ENCODE data around the gene XKR7.

Gene XKR7

DNA sequence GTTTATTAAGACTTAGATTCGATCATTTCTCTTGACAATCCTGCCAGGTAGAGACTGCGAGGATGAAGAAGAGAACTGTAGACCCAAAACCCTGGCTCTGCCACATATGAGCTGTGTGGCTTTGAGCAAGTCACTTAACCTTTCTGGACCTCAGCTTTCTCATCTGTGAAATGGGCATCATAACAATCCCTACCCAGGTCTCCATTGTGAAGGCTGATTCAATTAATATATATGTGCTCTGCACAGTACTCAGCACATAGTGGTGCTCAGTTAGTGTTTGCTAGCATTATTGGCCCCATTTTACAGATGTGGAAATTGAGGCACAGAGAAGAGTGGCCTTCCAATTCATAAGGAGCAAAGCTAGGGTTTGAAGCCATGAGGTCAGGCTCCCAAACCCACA, 7.9 kb downstream of the XKR7 start:
- no peak for DNase-seq (ENCODE audit: low read depth in 4 of 4, low spot score in 1 of 4)

DNA sequence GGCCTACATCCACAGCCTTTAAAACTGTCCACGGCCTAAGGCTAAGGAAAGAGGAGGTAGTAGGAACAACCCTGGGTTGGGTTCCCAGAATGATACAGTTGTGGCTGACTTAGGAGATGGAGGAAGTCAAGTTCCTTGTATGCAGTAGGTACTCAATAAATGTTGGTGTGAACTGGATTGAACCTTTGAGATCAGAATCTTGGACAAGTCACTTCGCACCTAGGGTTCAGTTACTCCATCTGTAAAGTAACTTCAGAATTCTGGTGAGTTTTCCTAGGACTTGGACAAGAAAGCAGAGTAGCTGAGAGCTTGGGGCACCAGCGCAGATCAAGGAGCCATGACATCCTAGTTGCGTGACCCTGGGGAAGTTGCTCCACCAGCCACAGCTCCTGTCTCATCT, 9.1 kb downstream of the XKR7 start:
- DNase-seq (ENCODE audit: low read depth in 4 of 4, low spot score in 1 of 4): no peak

DNA sequence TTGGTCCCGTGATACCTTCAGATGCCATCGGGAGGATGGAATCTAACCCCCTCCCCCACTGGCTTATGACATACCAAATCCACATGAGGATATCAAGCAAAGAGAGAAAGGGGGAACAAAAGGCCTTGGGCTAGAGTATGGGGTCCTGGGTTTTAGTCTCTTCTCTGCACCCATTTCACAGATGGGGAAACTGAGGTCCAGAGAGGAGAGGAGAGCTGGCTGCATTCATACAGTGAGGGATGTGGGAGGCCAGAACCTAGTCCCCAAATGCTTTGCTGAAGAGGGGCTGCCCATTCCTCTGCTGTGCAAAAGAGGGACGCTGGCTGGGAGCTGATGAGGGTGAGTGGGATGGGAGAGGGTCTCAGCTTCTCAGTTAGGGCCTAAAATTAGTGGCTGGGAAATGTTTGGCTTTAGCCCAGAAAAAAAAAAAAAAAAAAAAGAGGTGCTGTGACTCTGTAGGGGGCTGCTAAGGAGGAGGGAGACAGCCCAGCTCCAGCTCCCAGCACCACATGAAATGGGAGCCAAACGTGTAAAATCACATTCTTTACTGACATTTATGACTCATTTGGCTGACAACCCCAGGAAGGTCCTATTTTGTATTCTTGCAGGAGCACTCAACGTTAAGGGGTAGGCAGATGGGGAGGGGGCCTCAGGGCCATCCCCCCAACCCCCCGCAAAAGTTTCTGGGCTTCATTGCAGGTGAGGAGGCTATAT, 11.9 kb downstream of the XKR7 start:
- DNase-seq (ENCODE audit: low read depth in 4 of 4, low spot score in 1 of 4): no peak

DNA sequence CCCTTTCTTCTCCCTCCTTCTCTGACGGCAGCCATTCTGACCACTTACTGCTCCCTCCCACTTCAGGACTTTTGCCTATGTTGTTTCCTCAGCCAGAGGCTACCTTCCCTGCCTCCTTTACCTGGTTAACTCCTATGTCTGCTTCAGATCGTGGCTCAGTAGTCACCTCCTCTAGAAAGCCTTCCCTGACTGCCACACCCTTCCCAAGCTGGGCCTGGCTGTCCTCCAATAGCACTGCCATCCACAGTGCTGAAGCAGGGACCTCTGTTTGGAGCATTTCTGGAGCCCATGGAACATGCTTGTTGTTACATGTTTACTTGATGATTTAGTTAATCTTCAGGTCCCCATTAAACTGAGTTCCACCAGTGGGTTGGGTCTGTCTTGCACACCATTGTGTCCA, 13.8 kb downstream of the XKR7 start:
- no peak for DNase-seq (ENCODE audit: low read depth in 4 of 4, low spot score in 1 of 4)

DNA sequence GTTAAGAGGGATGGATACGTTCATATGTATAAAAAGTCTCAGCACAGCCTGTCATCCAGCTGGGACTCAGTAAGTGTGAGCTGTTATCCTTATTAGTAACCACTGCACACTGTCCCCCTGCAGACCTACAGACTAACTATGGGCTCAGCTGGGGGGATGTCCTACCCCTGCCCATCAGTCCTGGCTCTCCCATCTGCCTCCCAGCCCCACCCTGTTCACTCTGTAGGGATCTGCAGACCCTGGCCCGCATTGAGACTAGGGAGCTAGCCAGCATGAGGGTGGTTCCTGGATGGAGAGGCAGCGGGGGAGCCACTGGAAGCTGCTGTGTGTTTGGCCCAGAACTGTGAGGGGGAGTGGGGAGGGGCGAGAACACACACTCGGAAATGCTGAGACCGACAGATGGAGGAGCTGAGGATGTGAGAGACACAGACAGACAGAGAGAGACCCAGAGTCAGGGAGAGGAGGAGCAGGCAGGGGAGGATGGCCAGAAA, 17.1 kb downstream of the XKR7 start:
- DNase-seq (ENCODE audit: low read depth in 4 of 4, low spot score in 1 of 4): no peak

DNA sequence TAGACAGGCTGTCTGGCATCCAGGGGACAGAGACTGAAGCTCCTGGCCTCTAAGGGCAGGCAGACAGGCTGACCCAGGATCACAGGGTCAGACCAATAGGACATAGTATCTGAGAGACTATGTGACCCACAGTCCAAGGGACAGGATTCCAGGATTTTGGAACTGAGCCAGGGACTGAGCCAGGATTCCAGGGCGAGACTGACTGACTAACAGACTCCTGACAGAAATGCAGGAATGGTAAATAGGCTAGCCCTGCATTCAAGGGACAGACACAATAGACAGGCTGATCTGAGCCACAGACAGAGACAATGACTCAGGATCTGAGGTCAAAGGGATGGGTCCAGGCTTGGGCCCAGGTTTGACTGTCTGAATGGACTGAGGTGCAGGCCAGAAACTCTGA, 19.8 kb downstream of the XKR7 start:
- no peak for DNase-seq (ENCODE audit: low read depth in 4 of 4, low spot score in 1 of 4)

DNA sequence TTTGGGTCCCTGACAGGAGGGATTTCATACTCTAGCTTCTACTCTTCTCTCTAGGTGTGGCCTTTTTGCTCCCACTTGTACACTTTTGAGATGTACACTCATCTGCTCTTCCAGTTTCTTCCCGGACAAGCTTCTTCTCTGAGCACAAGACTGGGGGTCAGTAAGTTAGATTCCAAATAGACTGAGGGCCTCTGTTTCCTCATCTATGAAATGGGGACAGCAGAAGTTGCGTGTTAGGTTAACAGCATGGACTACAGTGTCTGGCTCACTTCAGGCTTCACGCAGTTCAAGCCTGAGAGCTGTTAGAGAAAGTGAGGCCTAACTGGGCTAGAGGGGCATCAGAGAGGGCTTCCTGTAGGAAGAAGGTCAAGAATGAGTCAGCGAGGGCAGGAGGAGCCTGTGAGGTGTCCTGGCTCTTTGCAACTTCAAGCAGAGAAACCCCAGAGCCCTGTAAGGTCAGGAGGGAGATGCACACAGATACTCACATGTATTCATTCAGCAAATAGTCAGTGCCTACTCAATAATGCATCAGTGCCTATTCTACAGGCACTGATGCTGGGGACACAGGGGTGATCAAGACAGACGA, 20.6 kb downstream of the XKR7 start:
- DNase-seq (ENCODE audit: low read depth in 4 of 4, low spot score in 1 of 4): no peak

DNA sequence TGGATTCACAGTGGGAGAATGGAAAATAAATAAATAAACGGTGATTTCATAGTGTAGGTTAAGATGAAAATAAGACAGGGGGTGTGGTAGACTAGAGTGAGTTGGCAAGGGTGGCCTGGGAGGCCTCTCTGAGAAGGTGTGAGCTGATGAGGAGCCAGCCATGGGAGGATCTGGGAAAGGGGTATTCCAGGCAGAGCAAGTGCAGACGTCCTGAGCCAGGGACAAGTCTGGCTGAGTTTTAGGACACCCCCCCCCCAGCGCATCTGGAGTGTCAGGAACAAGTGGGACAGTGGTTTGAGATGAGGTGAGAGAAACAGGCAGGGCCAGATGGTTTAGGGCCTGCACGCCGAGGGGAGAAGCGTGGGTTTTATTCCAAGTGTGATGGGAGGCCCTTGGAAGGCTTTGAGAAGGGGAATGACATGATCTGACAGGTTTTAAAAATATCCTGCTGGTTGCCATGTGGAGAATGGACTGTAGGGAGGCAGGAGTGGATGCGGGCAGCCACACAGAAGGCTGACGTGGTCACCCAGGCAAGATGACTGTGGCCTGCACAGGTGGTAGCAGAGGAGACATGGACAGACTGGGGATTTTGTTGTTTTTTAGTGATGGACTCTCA, 21.2 kb downstream of the XKR7 start:
- DNase-seq (ENCODE audit: low read depth in 4 of 4, low spot score in 1 of 4): no peak

DNA sequence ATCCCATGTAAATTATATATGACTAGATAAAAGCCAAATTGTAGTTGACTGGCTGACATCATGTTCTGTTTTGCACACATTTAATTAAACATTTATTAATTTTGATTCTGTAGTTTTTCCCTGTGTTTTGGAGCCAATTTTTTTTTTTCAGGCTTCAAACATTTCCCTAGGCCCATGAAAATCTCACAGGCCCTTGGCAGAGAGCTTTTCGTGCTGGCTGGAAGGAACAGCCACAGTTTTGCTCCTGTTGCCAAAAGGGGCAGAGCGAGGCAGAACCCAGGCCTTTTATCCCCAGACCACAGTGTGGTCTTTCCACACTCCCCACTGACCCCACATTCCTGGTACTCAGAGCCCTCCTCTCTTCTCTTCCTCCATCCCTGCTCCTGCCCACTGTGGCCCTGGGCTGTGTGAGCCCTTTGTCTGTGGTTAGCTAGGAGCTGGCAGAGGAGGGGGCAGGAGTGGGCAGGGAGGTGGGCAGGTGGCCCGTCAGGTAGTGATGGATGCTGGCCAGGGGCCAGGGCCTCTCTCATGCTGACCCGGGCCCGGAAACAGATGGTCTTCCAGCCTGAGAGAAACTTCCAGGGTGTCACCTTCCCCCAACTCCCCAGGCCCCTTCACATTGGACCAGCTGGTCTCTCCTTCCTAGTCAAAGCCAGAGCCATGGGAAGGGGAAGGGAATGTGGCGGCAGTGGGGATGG, 22.8 kb downstream of the XKR7 start:
- no peak for DNase-seq (ENCODE audit: low read depth in 4 of 4, low spot score in 1 of 4)

DNA sequence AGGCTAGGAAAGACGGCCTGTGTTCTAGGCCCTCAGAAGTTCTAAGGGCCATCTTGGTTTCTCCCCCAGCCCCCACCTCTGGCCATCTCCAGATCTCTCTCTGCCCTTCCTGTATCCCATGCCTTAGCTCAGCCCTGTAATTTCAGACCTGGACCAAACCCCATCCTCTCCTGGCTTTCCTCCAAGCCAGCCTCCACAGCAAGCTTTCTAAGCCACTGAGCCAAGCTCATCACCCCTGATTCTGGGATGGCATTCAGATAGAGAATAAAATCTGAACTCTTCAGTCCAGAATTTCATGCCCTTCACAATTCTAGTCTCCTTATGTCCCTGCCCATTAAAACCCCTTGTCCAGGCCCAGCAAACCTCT, 23.4 kb downstream of the XKR7 start:
- DNase-seq (ENCODE audit: low read depth in 4 of 4, low spot score in 1 of 4): no peak

DNA sequence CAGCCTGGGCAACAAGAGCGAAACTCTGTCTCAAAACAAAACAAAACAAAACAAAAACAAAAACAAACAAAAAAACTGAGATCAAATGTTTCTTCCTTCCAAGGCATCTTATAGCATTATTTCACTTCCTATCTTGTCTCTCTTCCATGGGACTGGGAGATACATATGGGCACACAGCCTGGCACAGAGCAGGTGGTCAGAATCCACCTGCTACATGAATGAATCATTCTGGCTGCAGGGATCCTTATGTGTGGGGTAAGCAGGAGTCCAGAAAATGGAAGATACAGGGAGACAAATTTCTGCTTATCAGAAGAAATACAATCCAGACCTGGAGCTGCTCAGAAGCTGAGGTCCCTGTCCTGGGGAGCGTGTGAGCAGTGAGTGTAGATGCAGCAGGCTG, 24.1 kb downstream of the XKR7 start:
- no peak for DNase-seq (ENCODE audit: low read depth in 4 of 4, low spot score in 1 of 4)

DNA sequence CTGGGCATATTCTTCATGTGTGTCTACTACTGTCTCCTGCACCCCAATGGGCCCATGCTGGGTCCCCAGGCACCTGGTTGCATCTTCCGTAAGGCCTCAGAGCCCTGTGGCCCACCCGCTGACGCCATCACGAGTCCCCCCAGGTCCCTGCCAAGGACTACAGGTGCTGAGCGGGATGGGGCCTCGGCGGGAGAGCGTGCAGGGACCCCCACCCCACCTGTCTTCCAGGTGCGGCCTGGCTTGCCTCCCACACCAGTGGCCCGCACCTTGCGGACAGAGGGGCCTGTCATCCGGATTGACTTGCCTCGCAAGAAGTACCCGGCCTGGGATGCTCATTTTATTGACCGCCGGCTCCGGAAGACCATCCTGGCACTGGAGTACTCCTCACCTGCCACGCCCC, 29.0 kb downstream of the XKR7 start:
- DNase-seq (ENCODE audit: low read depth in 4 of 4, low spot score in 1 of 4): no peak

DNA sequence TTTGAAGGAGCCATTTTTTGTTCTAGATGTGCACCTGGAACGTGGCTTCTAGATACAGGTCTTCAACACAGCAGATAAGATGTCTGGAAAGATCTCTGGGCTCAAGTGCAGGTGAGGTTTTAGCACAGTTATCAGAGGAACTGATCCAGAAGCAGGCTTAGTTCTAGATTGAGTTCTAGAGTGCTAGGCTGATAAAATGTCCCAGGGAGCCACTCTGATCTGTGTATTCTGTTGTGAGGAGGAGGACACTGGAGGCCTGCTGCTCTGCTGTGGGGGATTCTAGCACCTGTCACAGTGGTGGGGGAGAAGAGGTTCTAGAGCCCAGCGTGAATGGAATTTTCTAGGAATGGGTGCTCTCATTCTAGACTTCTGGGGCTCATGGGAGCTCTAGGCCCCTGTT, 30.3 kb downstream of the XKR7 start:
- no peak for DNase-seq (ENCODE audit: low read depth in 4 of 4, low spot score in 1 of 4)

DNA sequence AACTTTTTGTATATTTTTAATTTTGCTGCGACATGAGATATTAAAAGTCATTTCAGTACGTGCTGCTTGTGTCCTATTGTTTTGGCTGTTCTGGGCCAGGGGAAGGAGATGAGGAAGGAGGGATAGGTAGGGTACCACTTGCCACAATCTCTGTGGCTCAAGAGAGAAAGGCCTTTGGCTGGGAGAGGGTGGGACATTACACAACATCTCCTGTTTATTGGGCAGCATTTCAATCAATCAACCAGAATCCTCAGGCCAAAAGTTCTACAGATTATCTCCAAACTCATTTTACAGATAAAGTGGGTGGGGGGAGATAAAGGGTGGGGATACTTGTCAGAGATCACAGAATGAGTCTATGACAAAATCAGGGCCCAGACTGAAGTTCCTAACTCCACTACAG, 35.4 kb downstream of the XKR7 start:
- no peak for DNase-seq (ENCODE audit: low read depth in 4 of 4, low spot score in 1 of 4)

DNA sequence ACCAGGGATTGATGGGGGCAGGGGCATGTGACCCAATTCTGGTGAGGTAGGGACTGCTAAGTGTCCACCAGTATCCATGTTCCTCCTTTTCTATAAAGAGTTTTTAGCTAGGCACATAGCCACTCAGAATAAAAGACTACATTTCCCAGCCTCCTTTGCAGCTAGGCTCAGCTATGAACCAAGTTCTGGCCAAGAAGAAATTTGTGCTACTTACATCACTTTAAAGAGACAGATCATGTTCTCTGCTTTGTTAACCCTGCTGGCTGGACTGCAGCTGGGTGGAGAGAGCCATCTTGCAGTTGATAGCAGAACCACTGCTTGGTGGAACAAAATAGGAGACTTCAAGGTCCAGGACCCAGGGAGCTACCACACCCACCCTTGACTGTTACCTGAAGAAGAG, 37.0 kb downstream of the XKR7 start:
- DNase-seq (ENCODE audit: low read depth in 4 of 4, low spot score in 1 of 4): no peak

DNA sequence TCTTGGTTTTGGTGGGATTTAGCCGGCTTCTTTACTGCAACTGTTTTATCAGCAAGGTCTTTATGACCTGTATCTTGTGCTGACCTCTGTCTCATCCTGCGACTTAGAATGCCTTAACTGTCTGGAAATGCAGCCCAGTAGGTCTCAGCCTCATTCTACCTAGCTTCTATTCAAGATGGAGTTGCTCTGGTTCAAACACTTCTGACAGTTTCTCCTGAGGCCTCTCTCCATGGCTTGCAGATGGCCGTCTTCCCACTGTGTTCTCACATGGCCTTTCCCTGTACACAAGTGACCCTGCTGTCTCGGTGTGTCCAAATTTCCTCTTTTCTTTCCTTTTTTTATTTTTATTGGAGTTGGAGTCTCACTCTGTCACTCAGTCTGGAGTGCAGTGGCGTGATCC, 38.1 kb downstream of the XKR7 start:
- DNase-seq (ENCODE audit: low read depth in 4 of 4, low spot score in 1 of 4): no peak

DNA sequence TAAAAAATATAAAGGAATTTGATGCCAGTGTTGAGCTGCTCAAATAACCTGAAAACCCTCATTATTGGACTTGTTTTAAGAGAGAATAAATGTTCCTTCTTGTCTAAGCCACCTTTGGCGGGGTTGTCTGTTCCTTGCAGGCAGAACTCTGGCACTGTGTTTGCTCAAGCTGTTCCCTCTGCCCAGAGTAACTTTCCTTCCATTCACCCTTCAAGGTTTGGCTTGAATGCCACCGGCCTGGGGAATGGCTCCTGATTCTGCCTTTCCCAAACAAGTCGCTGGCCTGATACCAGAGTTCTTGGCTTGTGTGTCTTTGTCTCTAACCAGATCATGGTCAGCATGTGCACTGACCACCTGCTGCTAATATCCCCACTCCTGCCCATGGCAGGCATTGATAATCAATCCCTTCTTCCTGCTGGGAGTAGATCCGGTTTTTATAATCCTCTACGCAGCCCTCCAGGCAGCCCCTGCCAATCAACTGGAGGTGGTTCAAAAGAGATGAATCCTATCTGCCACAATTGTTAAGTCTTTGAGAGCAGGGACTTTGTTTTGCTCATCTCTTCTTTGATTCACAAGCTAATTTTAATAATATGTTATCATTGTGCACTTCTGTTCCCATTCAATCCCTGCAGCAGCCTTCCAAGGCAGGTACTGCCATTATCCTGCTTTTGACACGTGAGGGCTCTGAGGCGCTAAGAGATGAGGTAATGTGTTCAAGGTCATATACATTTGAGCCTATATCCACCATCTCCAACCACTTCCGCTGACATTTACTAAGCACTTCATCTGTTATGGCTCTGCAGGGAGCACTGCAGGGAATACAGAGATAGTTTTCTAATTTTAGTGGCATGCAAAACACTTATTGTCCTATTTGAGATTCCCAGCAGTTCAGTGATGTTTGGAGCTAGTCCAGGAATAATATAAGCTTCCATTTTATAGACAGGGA, 39.2 kb downstream of the XKR7 start:
- DNase-seq (ENCODE audit: low read depth in 4 of 4, low spot score in 1 of 4): no peak

DNA sequence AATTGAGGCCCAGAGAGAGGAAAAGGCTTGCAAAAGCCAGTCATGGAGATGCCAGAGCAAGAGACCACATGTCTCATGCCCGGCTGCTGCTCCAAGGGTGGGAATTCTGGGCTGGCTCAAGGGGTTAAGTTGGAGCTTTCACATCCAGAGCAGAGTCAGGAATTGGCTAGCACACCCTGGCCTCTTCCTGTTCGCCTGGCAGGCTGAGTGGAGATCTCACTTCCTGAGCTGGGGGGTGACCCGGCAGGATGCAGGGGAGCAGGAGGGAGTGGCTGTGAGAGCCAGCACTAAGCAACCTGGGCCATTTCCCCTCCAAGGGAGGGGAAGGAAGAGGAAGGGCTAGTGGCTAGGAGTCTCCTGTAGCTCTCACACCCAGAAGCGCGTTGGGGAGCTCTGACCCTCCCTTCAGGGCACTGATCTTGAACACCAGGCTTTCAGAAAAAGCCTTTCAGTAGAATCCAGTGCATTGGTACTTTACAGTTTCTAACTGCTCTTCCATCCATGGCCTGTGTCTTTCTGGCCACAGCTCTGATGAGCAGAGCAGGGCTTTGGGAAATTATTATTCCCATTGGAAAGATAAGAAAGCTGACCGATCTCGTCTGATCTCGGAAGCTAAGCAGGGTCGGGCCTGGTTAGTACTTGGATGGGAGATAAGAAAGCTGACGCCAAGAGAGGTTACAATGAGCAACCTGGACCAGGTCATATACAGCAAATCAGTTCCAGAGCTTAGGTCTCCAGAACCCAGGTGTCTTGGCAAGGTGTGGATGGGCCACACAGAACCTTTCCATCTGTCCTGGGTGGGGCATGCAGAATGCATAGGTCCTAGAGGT, 40.1 kb downstream of the XKR7 start:
- DNase-seq (ENCODE audit: low read depth in 4 of 4, low spot score in 1 of 4): no peak

DNA sequence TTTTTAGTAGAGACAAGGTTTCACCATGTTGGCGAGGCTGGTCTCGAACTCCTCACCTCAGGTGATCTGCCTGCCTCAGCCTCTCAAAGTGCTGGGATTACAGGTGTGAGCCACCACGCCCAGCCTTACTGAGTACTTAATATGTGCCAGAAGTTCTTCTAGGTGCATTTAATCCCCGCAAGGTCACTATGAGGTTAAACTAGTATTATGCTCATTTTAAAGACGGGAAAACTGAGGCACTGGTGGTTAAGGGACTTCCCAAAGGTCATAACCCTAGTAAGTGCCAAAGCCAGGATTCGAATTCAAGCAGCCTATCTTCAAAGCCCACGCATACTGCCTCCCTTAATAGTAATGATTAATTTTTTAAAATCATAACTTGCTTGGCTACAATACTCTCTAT, 41.6 kb downstream of the XKR7 start:
- no peak for DNase-seq (ENCODE audit: low read depth in 4 of 4, low spot score in 1 of 4)

DNA sequence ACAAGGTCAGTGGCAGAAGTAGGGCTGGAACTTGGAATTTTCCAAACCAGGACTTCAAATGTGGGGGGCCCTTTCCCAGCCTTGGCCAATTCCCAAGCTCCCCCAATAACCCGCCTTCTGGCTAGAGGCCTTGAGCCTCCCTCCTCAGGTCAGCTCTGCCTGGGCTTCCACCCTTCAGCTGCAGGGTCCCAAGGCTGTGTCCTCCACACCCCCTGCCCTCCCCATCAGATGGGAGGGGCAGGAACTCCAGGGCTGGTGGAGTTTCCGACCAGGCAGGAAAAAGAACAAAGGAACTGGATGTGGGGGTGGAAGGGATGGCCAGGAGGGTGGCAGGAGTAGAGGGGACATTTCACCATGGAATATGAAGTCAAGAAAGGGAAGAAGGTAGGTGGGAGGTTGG, 42.1 kb downstream of the XKR7 start, which contains the start of gene CCM2L:
TSS of gene CCM2L (plus strand) at position 338 of the 400 bp plus-strand sequence. CDS start at position 355, 17 bp downstream.
- no peak for DNase-seq (ENCODE audit: low read depth in 4 of 4, low spot score in 1 of 4)
